GM13977 (cell line): ENCODE results near the gene MED15.

ENCODE experiments used
- DNase-seq: peaks from one replicate; pipeline ENCODE4 v3.0.0; 2012; ENCODE audit warnings: low spot score
- CTCF ChIP-seq: IDR thresholded peaks from 2 replicates; pipeline ENCODE4 v1.5.1; 2012; ENCODE audit warnings: mild to moderate bottlenecking, control low read depth; ENCODE audit not compliant: insufficient read depth; ENCODE audit errors: extremely low read depth, missing control alignments
- in situ Hi-C: fragments of 300-500 bp; cut with MboI; formaldehyde crosslinking; loops from one replicate; pipeline ENCODE4 v1.12.0; 2022; ENCODE audit warnings: low sequenced_read_pairs, low pct_unique_long_range_greater_than_20kb, mixed read lengths, inconsistent platforms; ENCODE audit not compliant: unreplicated experiment

MED15 gene

GRCh38 chr22:20545681-20546521 is 38.5 kb downstream of the MED15 start:
- in situ Hi-C loops, result no loop called here
- no peak for TF ChIP-seq CTCF
- no peak for DNase-seq

GRCh38 chr22:20546541-20546950 is 39.1 kb downstream of the MED15 start:
- in situ Hi-C loops, result no loop called here
- no peak for DNase-seq
- no peak for TF ChIP-seq CTCF

- no peak for TF ChIP-seq CTCF
- DNase-seq, result no peak
- in situ Hi-C loops, result no loop called here
Observed at GRCh38 chr22:20547029-20547428, 39.6 kb downstream of the MED15 start.

GRCh38 chr22:20548806-20549205 is 41.4 kb downstream of the MED15 start:
- TF ChIP-seq CTCF, result no peak

GRCh38 chr22:20549232-20549841 is 41.9 kb downstream of the MED15 start:
- no peak for DNase-seq
- in situ Hi-C loops, result no loop called here
- TF ChIP-seq CTCF, result no peak

More at GRCh38 chr22:20548806-20549205, 41.4 kb downstream of the MED15 start:
- in situ Hi-C loops, result no loop called here
- no peak for DNase-seq

GRCh38 chr22:20550057-20550817 is 42.8 kb downstream of the MED15 start:
- no peak for DNase-seq
- in situ Hi-C loops, result no loop called here
- TF ChIP-seq CTCF, result no peak
